ENCODE data around the gene NRG3.

Gene NRG3

GRCh38 chr10:82191653-82192052, 316.7 kb downstream of the NRG3 start:
- Histone ChIP-seq H3F3A (ENCODE audit: insufficient read depth, low read length) (no peaks in the 10 kb centered on the region), H3K79me2 (ENCODE audit: insufficient read depth, low read length) (no peaks in the 10 kb centered on the region), H3K9me2 (ENCODE audit: low read depth, low read length) (no peaks in the 10 kb centered on the region), H3K27ac (ENCODE audit: low read depth, low read length, poor library complexity, severe bottlenecking) (no peak overlapping the region), H3K9me3 (ENCODE audit: low read length) (no peaks in the 10 kb centered on the region), H3K27me3 (ENCODE audit: insufficient read depth, low read length) (no peaks in the 10 kb centered on the region), H2AFZ (ENCODE audit: low read length) (no peak overlapping the region), H3K36me3 (ENCODE audit: insufficient read depth, low read length) (no peaks in the 10 kb centered on the region), H3K4me3 (ENCODE audit: low read depth, low read length, poor library complexity, severe bottlenecking) (no peak overlapping the region), H3K4me1 (ENCODE audit: insufficient read depth, low read length, severe bottlenecking) (no peaks in the 10 kb centered on the region), H3K9ac (ENCODE audit: low read length) (no peak overlapping the region), H3K4me2 (ENCODE audit: low read length) (no peak overlapping the region), H4K20me1 (ENCODE audit: insufficient read depth, low read length) (no peaks in the 10 kb centered on the region)
- no peak for TF ChIP-seq CTCF (IDR thresholded peaks at IDR 0.05; ENCODE audit: low read length)
- no peak for TF ChIP-seq EZH2 (IDR thresholded peaks at IDR 0.05; ENCODE audit: borderline replicate concordance, low read length)

DNA sequence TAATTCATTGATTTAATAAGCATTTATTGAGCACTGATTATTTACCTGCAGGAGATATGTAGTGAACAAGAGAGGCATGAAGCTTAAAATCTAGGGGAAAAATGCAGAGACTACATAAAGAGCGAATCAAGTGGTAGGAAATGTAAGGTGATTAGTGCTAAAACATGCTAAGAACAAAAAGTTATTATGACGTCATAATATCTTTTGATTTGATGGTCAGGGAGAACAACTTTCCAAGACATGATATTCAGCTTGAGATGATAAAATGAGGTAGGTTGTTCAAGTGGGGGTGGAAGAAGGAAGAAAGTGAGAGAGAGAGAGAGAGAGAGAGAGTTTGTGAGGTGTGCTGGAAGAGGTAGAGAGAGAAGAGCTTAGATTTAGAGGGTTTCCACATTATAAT, 317.7 kb downstream of the NRG3 start:
- no peak for TF ChIP-seq CTCF (IDR thresholded peaks at IDR 0.05; ENCODE audit: low read length)
- no peak for TF ChIP-seq EZH2 (IDR thresholded peaks at IDR 0.05; ENCODE audit: borderline replicate concordance, low read length)
- Histone ChIP-seq H3K9me3 (ENCODE audit: low read length) (no peaks in the 10 kb centered on the region), H3K9ac (ENCODE audit: low read length) (no peak overlapping the region), H4K20me1 (ENCODE audit: insufficient read depth, low read length) (no peaks in the 10 kb centered on the region), H3K27me3 (ENCODE audit: insufficient read depth, low read length) (no peaks in the 10 kb centered on the region), H2AFZ (ENCODE audit: low read length) (no peak overlapping the region), H3K9me2 (ENCODE audit: low read depth, low read length) (no peaks in the 10 kb centered on the region), H3K4me3 (ENCODE audit: low read depth, low read length, poor library complexity, severe bottlenecking) (no peak overlapping the region), H3K79me2 (ENCODE audit: insufficient read depth, low read length) (no peaks in the 10 kb centered on the region), H3K4me2 (ENCODE audit: low read length) (no peak overlapping the region), H3K27ac (ENCODE audit: low read depth, low read length, poor library complexity, severe bottlenecking) (no peak overlapping the region), H3K4me1 (ENCODE audit: insufficient read depth, low read length, severe bottlenecking) (no peaks in the 10 kb centered on the region), H3F3A (ENCODE audit: insufficient read depth, low read length) (no peaks in the 10 kb centered on the region), H3K36me3 (ENCODE audit: insufficient read depth, low read length) (no peaks in the 10 kb centered on the region)

GRCh38 chr10:82194419-82194818, 319.4 kb downstream of the NRG3 start:
- Histone ChIP-seq H2AFZ (ENCODE audit: low read length) (no peak overlapping the region), H3F3A (ENCODE audit: insufficient read depth, low read length) (no peaks in the 10 kb centered on the region), H3K27me3 (ENCODE audit: insufficient read depth, low read length) (no peaks in the 10 kb centered on the region), H3K36me3 (ENCODE audit: insufficient read depth, low read length) (no peaks in the 10 kb centered on the region), H3K4me1 (ENCODE audit: insufficient read depth, low read length, severe bottlenecking) (no peaks in the 10 kb centered on the region), H4K20me1 (ENCODE audit: insufficient read depth, low read length) (no peaks in the 10 kb centered on the region), H3K4me3 (ENCODE audit: low read depth, low read length, poor library complexity, severe bottlenecking) (no peak overlapping the region), H3K27ac (ENCODE audit: low read depth, low read length, poor library complexity, severe bottlenecking) (no peak overlapping the region), H3K9me2 (ENCODE audit: low read depth, low read length) (no peaks in the 10 kb centered on the region), H3K9ac (ENCODE audit: low read length) (no peak overlapping the region), H3K79me2 (ENCODE audit: insufficient read depth, low read length) (no peaks in the 10 kb centered on the region), H3K9me3 (ENCODE audit: low read length) (no peaks in the 10 kb centered on the region), H3K4me2 (ENCODE audit: low read length) (no peak overlapping the region)
- no peak for TF ChIP-seq CTCF (IDR thresholded peaks at IDR 0.05; ENCODE audit: low read length)
- no peak for TF ChIP-seq EZH2 (IDR thresholded peaks at IDR 0.05; ENCODE audit: borderline replicate concordance, low read length)
